ENCODE measurements around the gene ADAM8. TPM values are rescaled to one million over a fixed set of nuclear protein-coding genes. Genes with fewer than 3 reads are reported as not detected.

ADAM8 gene
- total RNA-seq, 4 donors from 2014 or later, result 5.4 to 12.4 (median 6.4) TPM

DNA sequence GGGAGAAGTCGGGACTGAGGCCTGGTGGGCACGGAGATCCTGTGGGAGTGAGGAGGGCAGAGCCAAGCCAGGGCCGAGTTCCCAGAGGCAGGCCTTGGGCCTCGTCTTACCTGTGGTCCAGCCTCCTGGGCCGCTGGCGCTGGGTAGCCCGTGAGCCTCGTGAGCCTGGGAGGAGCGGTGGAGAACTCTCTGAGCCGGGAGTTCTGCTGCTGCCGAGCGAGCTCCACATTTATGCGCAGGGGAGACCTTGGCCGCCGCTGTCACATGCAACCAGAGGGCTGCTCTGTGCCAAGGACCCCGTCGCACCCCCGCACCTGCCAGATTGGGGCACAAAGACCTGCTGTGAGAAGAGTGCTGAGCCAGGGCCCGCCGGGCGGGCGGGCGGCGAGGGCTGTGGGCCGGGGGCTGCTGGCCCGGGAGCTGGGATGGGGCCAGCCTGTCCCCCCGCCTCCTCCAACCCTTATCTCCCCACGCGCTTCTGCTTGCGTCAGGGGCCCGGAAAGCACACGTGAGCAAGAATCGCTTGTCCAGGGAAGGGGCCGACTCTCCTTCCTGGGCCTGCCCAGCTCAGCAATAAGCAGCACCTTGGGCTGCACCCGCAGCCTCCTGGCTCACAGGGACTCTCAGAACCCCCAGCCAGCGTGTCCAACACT is 28.9 kb downstream of the ADAM8 start:
- no peak overlapping the region for H3K4me3 ChIP-seq
- H3K9me3 ChIP-seq, result no peaks in the 10 kb centered on the region
- no peaks in the 10 kb centered on the region for H3K36me3 ChIP-seq
- no peak overlapping the region for H3K27ac ChIP-seq
- DNase-seq, result no peak
- no peaks in the 10 kb centered on the region for H3K27me3 ChIP-seq
- no peaks in the 10 kb centered on the region for H3K4me1 ChIP-seq
- TF ChIP-seq POLR2A (IDR thresholded peaks at IDR 0.05), result no peak
- TF ChIP-seq, protein P1, sequence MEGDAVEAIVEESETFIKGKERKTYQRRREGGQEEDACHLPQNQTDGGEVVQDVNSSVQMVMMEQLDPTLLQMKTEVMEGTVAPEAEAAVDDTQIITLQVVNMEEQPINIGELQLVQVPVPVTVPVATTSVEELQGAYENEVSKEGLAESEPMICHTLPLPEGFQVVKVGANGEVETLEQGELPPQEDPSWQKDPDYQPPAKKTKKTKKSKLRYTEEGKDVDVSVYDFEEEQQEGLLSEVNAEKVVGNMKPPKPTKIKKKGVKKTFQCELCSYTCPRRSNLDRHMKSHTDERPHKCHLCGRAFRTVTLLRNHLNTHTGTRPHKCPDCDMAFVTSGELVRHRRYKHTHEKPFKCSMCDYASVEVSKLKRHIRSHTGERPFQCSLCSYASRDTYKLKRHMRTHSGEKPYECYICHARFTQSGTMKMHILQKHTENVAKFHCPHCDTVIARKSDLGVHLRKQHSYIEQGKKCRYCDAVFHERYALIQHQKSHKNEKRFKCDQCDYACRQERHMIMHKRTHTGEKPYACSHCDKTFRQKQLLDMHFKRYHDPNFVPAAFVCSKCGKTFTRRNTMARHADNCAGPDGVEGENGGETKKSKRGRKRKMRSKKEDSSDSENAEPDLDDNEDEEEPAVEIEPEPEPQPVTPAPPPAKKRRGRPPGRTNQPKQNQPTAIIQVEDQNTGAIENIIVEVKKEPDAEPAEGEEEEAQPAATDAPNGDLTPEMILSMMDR (IDR thresholded peaks at IDR 0.05), result no peak

DNA sequence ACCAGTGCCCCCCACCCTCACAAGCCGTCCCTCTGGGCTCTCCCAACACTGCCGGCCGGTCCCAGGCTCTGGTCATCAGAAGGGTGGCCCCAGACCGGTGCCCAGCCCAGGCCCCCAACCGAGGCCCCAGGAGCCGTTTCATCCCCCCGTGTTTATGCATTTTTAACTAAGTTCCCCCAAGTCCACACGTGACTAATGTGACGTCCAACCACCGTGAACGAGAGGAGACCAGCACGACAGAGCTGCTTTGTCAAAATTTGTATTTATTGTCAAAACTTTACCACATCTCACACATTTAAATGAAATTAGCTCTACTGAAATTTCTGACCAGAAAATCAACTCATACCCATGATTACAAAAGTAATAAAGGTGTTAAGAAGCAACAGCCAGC is 30.4 kb downstream of the ADAM8 start:
- no peaks in the 10 kb centered on the region for H3K36me3 ChIP-seq
- H3K4me3 ChIP-seq, result no peak overlapping the region
- no peak overlapping the region for H3K27ac ChIP-seq
- H3K9me3 ChIP-seq, result no peaks in the 10 kb centered on the region
- no peak for DNase-seq
- TF ChIP-seq POLR2A (IDR thresholded peaks at IDR 0.05), result no peak
- peaks cover 0 to 3% of the 10 kb centered on the region in 2 donors for H3K27me3 ChIP-seq
- peaks cover 0 to 8% (median 4%) of the 10 kb centered on the region in 4 donors for H3K4me1 ChIP-seq

DNA sequence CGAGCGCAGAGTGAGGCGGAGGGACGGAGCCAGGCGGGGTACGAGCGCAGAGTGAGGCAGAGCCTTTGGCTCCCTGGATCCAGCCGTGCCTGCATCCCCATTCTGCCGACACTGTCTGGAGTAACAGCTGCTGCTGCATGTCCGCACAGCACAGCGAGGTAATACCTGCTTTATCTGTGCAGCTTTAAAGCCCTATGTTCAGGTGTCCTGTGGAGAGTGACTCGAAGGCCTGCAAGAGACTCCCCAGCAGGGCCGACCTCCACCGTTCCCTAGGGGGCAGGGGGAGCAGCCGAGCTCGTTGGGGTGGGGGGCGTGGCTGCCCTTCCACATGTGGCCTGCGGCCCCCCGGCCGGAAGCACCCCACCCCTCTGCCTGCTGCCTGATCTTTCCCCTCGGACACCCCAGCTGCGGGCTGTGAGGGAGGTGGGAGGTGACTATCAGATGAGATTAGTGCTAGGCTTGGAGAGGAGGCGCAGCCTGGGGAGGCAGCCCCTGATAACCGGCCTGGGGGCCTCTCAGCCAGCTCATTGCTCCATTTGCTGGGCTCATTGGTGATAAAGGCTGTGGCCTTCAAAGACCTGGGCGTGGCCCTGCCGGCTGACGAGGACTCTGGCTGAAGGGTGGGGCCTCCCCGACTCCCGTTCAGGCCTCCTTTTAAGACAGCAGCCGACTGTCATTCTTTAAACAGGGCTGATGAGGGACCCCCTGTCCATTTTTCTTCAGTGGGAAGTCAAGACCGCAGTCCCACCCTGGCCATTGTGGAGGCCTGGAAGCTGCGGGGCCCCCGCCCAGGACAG is 31.0 kb downstream of the ADAM8 start:
- Histone ChIP-seq H3K27me3 (peaks cover 0 to 3% of the 10 kb centered on the region in 2 donors), H3K4me3 (no peak overlapping the region), H3K27ac (no peak overlapping the region), H3K36me3 (no peaks in the 10 kb centered on the region), H3K9me3 (no peaks in the 10 kb centered on the region), H3K4me1 (peaks cover 0 to 11% (median 4%) of the 10 kb centered on the region in 4 donors)
- TF ChIP-seq, protein P1 (IDR thresholded peaks at IDR 0.05), result no peak
- TF ChIP-seq POLR2A (IDR thresholded peaks at IDR 0.05), result no peak
- DNase-seq, result peak in 1 of 3 donors; percentile 69

DNA sequence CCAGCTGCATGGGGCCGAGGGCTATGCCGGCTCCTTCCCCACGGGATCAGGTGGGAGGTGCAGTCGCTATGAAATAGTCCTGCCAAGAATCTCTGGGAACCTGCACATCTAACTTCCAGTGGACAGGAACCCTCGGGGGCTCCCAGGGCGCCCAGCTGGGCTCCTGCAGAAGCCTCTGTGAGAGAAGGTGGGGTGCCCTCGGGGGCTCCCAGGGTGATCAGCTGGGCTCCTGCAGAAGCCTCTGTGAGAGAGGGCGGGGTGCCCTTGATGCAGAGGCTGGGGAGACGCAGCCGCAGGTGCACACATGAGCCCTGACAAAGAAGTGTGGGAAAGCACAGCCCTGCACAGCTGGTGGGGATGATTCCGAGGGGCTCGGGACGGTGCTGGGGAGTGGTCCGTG is 33.1 kb downstream of the ADAM8 start:
- Histone ChIP-seq H3K4me3 (no peak overlapping the region), H3K4me1 (peaks cover 0 to 11% (median 4%) of the 10 kb centered on the region in 4 donors), H3K27ac (no peak overlapping the region), H3K27me3 (peaks cover 0 to 6% of the 10 kb centered on the region in 2 donors), H3K36me3 (no peaks in the 10 kb centered on the region), H3K9me3 (no peaks in the 10 kb centered on the region)
- TF ChIP-seq, protein P1 (IDR thresholded peaks at IDR 0.05), result no peak
- TF ChIP-seq POLR2A (IDR thresholded peaks at IDR 0.05), result no peak
- DNase-seq, result no peak

DNA sequence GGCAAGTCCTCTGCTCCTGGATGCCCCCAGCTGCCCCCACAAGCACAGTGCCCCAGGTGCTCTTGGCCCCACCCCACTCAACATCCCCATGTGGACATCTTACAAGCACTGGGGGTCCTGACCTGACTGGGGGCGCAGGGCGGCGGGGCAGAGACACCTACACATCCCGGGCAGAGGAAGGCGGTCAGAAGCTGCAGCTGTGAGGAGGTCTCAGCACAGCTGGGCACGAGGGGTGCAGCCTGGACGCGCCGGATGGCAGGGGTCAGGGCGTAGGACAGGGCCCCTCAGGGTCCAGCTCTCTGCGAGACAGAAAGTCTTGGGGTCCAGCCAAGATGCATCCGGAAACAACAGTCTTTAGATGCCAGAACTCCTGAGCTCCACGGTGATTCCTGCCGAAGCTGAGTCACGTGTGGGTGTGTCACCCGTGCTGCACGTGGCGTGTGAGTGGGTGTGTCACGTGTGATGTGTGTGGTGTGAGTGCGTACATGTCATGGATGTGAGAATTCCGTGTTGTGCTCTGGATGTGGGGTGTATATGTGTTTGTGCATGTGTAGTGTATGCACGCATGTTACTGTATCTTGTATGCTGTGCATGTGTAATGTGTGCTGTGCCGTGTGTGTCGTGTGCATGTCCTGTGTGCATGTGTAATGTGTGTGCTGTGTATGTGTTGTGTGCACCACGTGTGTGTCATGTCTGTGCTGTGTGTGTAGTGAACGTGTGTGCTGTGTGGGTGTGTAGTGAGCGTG is 33.9 kb downstream of the ADAM8 start:
- no peak overlapping the region for H3K4me3 ChIP-seq
- peaks cover 0 to 13% of the 10 kb centered on the region in 2 donors for H3K27me3 ChIP-seq
- no peak overlapping the region for H3K27ac ChIP-seq
- TF ChIP-seq POLR2A (IDR thresholded peaks at IDR 0.05), result no peak
- TF ChIP-seq, protein P1 (IDR thresholded peaks at IDR 0.05), result no peak
- peaks cover 0 to 11% (median 4%) of the 10 kb centered on the region in 4 donors for H3K4me1 ChIP-seq
- no peaks in the 10 kb centered on the region for H3K9me3 ChIP-seq
- no peak for DNase-seq
- no peaks in the 10 kb centered on the region for H3K36me3 ChIP-seq
